Lower lobe of right lung (tissue), 2 donors: ENCODE measurements around the gene SPON2. TPM values are rescaled to one million over a fixed set of nuclear protein-coding genes. Genes with fewer than 3 reads are reported as not detected.

Experiments
- ATAC-seq, 2 donors: fragments of 200-7000 bp; cut with Tn5 transposase; one replicate each; pipeline ENCODE4 v1.9.1; 2020 to 2022; ENCODE audit warnings: mild to moderate bottlenecking in 2 of 2, moderate library complexity in 2 of 2
- DNase-seq: peaks from one replicate; pipeline ENCODE4 v3.0.0-alpha.2; 2020
- H3K27ac ChIP-seq: fragments of 200-600 bp; one replicate; pipeline ENCODE4 v1.8.0; 2022
- H3K27me3 ChIP-seq: fragments of 200-600 bp; one replicate; pipeline ENCODE4 v1.8.0; 2022; ENCODE audit warnings: low read depth
- H3K36me3 ChIP-seq: fragments of 200-600 bp; one replicate; pipeline ENCODE4 v1.8.0; 2022; ENCODE audit warnings: mild to moderate bottlenecking
- H3K4me1 ChIP-seq: fragments of 200-600 bp; one replicate; pipeline ENCODE4 v1.8.0; 2022
- H3K4me3 ChIP-seq: fragments of 200-600 bp; one replicate; pipeline ENCODE4 v1.8.0; 2022; ENCODE audit warnings: mild to moderate bottlenecking
- H3K9me3 ChIP-seq: fragments of 200-600 bp; one replicate; pipeline ENCODE4 v1.8.0; 2022
- intact Hi-C: fragments of 100-400 bp; cut with DNase I; formaldehyde crosslinking; loops from one replicate; pipeline ENCODE4 v1.11.0; 2022
- total RNA-seq: library from RNA; stranded (reverse); fragmentation: NEBNext Ultra II Directional; extraction: Animal tissue kit (Norgen Biotek cat#: 25700); gene quantifications from one replicate; pipeline ENCODE4 v1.2.1, GENCODE V29; 2021
- TF ChIP-seq, protein P1 (sequence below): fragments of 200-600 bp; IDR thresholded peaks from one replicate; pipeline ENCODE4 v1.8.0; 2022; ENCODE audit warnings: antibody characterized with exemption, mild to moderate bottlenecking
- donor health status: DM: no; HTN: yes; CAD: no; lungs with severe emphysema.

The SPON2 gene
- total RNA-seq, 1 donor from 2014 or later: 32.0 TPM

DNA sequence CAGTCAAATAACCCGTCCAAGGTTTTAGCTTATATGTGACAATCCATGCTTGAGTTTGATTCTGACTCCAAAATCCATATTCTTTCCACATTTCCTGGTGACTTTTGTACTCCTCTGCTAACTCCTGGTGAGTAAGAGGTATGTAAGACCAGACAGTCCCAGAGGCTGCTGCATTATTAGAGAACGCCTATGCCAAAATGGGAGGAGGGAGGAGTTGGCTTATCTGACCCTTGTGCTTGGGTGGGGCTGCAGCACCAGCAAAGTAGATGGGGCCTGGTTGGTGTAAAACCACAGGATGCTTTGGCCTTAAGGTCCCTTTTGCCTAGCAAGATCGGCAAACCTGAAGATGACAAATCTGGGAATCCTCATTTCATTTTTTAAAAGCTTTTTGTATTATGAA, 49.9 kb downstream of the SPON2 start:
- Histone ChIP-seq H3K9me3 (no peaks in the 10 kb centered on the region), H3K4me3 (no peak overlapping the region), H3K27ac (no peak overlapping the region), H3K27me3 (peaks cover 3% of the 10 kb centered on the region), H3K4me1 (no peaks in the 10 kb centered on the region), H3K36me3 (no peaks in the 10 kb centered on the region)
- intact Hi-C loops: no loop called here
- no peak for DNase-seq
- TF ChIP-seq, protein P1, sequence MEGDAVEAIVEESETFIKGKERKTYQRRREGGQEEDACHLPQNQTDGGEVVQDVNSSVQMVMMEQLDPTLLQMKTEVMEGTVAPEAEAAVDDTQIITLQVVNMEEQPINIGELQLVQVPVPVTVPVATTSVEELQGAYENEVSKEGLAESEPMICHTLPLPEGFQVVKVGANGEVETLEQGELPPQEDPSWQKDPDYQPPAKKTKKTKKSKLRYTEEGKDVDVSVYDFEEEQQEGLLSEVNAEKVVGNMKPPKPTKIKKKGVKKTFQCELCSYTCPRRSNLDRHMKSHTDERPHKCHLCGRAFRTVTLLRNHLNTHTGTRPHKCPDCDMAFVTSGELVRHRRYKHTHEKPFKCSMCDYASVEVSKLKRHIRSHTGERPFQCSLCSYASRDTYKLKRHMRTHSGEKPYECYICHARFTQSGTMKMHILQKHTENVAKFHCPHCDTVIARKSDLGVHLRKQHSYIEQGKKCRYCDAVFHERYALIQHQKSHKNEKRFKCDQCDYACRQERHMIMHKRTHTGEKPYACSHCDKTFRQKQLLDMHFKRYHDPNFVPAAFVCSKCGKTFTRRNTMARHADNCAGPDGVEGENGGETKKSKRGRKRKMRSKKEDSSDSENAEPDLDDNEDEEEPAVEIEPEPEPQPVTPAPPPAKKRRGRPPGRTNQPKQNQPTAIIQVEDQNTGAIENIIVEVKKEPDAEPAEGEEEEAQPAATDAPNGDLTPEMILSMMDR: no peak
- ATAC-seq: no peak

Other genes starting within 250 kb of the SPON2 start
- 130 TPM for gene GAK, start 240.3 kb downstream of the SPON2 start, total RNA-seq
- gene TMEM175, start 240.1 kb downstream of the SPON2 start, total RNA-seq: 45.3 TPM
- gene DGKQ, start 199.0 kb downstream of the SPON2 start, total RNA-seq: 18.8 TPM
- gene IDUA, start 185.5 kb downstream of the SPON2 start, total RNA-seq: 46.0 TPM
- 1.0 TPM for gene SLC26A1, start 179.2 kb downstream of the SPON2 start, total RNA-seq
- 23.4 TPM for gene FGFRL1, start 161.0 kb downstream of the SPON2 start, total RNA-seq
- gene RNF212, start 59.0 kb downstream of the SPON2 start, total RNA-seq: 6.8 TPM
- 165 TPM for gene CTBP1, start 76.5 kb upstream of the SPON2 start, total RNA-seq
- gene MAEA, start 117.3 kb upstream of the SPON2 start, total RNA-seq: 65.8 TPM
- 27.9 TPM for gene UVSSA, start 174.6 kb upstream of the SPON2 start, total RNA-seq
- gene NKX1-1, start 233.9 kb upstream of the SPON2 start, total RNA-seq: not detected